GM18870 (cell line): ENCODE results near the gene KCTD7.
"Not testable (repeated sequence)": the region's sequence is repeated elsewhere in the genome, so short reads cannot be mapped to it uniquely, and the experiment has no call there.

Experiments used
- ATAC-seq: cut with Tn5 transposase; IDR thresholded peaks from one replicate; pipeline ENCODE4 v1.9.1; 2021; ENCODE audit warnings: moderate library complexity; ENCODE audit not compliant: unreplicated experiment

The KCTD7 gene

GRCh38 chr7:66651026-66651425 lies 22.3 kb downstream of the KCTD7 start:
- not testable (repeated sequence) for ATAC-seq

GRCh38 chr7:66653719-66654274 lies 25.1 kb downstream of the KCTD7 start:
- ATAC-seq, result not testable (repeated sequence)

GRCh38 chr7:66654275-66655112 lies 25.8 kb downstream of the KCTD7 start:
- peak; percentile 93 for ATAC-seq

GRCh38 chr7:66655113-66655806 lies 26.6 kb downstream of the KCTD7 start:
- ATAC-seq, result not testable (repeated sequence)

GRCh38 chr7:66655826-66656485 lies 27.3 kb downstream of the KCTD7 start:
- ATAC-seq, result not testable (repeated sequence)

GRCh38 chr7:66657798-66658197 lies 29.1 kb downstream of the KCTD7 start:
- no peak for ATAC-seq

- no peak for ATAC-seq
These were observed 34.1 kb downstream of the KCTD7 start for GRCh38 chr7:66662646-66663264.

- no peak for ATAC-seq
These were observed 36.1 kb downstream of the KCTD7 start for GRCh38 chr7:66664590-66665293.

- no peak for ATAC-seq
These were observed 37.8 kb downstream of the KCTD7 start for GRCh38 chr7:66666313-66666952.

- no peak for ATAC-seq
These were observed 38.5 kb downstream of the KCTD7 start for GRCh38 chr7:66667023-66667728.

- ATAC-seq, result no peak
These were observed 39.4 kb downstream of the KCTD7 start for GRCh38 chr7:66668112-66668511.

- no peak for ATAC-seq
These were observed 40.0 kb downstream of the KCTD7 start for GRCh38 chr7:66668677-66669076.

GRCh38 chr7:66669088-66669487 lies 40.4 kb downstream of the KCTD7 start:
- ATAC-seq, result no peak

- no peak for ATAC-seq
These were observed 40.8 kb downstream of the KCTD7 start for GRCh38 chr7:66669496-66669895.

- no peak for ATAC-seq
These were observed 42.4 kb downstream of the KCTD7 start for GRCh38 chr7:66671034-66671433.

- not testable (repeated sequence) for ATAC-seq
These were observed 42.8 kb downstream of the KCTD7 start for GRCh38 chr7:66671486-66671885.

- ATAC-seq, result not testable (repeated sequence)
These were observed 43.9 kb downstream of the KCTD7 start for GRCh38 chr7:66672432-66673123.

- not testable (repeated sequence) for ATAC-seq
These were observed 44.5 kb downstream of the KCTD7 start for GRCh38 chr7:66673124-66673640.
